Kidney (tissue), 14 donors: ENCODE measurements around the gene ZMYM2. TPM values are rescaled to one million over a fixed set of nuclear protein-coding genes. Genes with fewer than 3 reads are reported as not detected.

Source experiments
- DNase-seq, 5 donors: peaks; one replicate each; pipeline ENCODE4 v3.0.0-alpha.2; 2013 to 2020
- FAIRE-seq: peaks from 2 replicates; lab custom pipeline; 2012; peaks lifted over from hg19 to GRCh38; lab: Jason Lieb, UNC
- H3K27ac ChIP-seq, 2 donors: one replicate each; pipeline ENCODE4 v1.7.0; 2013; ENCODE audit warnings: low read depth in 2 of 2, low read length in 2 of 2, inconsistent platforms in 1 of 2
- H3K27me3 ChIP-seq: one replicate; pipeline ENCODE4 v1.7.1; 2013; ENCODE audit warnings: low read length, inconsistent platforms; ENCODE audit not compliant: control insufficient read depth, insufficient read depth
- H3K36me3 ChIP-seq, 3 donors: one replicate each; pipeline versions ENCODE4 v1.7.0 to v1.7.1; 2013; ENCODE audit warnings: low read length in 3 of 3, control low read depth in 1 of 3, inconsistent platforms in 1 of 3; ENCODE audit not compliant: insufficient read depth in 3 of 3, control insufficient read depth in 2 of 3
- H3K4me1 ChIP-seq, 3 donors: one replicate each; pipeline versions ENCODE4 v1.7.0 to v1.7.1; 2013; ENCODE audit warnings: low read length in 3 of 3, inconsistent platforms in 1 of 3, low read depth in 1 of 3; ENCODE audit not compliant: control insufficient read depth in 2 of 3, insufficient read depth in 2 of 3
- H3K4me3 ChIP-seq, 3 donors: one replicate each; pipeline versions ENCODE4 v1.7.0 to v1.8.1; 2013; ENCODE audit warnings: low read length in 3 of 3, control low read depth in 1 of 3, inconsistent platforms in 1 of 3
- H3K9ac ChIP-seq, 3 donors: one replicate each; pipeline versions ENCODE4 v1.7.0 to v1.7.1; 2013; ENCODE audit warnings: low read length in 3 of 3, control low read depth in 1 of 3, inconsistent platforms in 1 of 3
- H3K9me3 ChIP-seq, 3 donors: one replicate each; pipeline versions ENCODE4 v1.7.0 to v1.7.1; 2013; ENCODE audit warnings: low read length in 3 of 3, control low read depth in 1 of 3, inconsistent platforms in 1 of 3; ENCODE audit not compliant: control insufficient read depth in 2 of 3, insufficient read depth in 1 of 3
- CTCF ChIP-seq: IDR thresholded peaks from 3 replicates; pipeline ENCODE4 v1.5.1; 2012; ENCODE audit warnings: mild to moderate bottlenecking, moderate library complexity, borderline replicate concordance; ENCODE audit not compliant: insufficient read depth; ENCODE audit errors: extremely low read depth
- intact Hi-C: fragments of 100-400 bp; cut with DNase I; formaldehyde crosslinking; loops from one replicate; pipeline ENCODE4 v1.11.1; 2022
- polyA plus RNA-seq: library from polyadenylated mRNA; stranded (reverse); fragments of 350-450 nt; fragmentation: Illumina TruSeq; extraction: RNeasy Lipid Tissue Mini Kit (QIAGEN cat#74804); gene quantifications from one replicate; pipeline ENCODE4 v1.2.3, GENCODE V29; 2014; ENCODE audit warnings: low read depth, low replicate concordance; ENCODE audit not compliant: insufficient read depth
- total RNA-seq: library from RNA; stranded (reverse); fragmentation: NEBNext Ultra II Directional; extraction: Animal tissue kit (Norgen Biotek cat#: 25700); gene quantifications from one replicate; pipeline ENCODE4 v1.2.1, GENCODE V29; 2021
- donor health status: control.
- donor health status: control.
- donor health status: control.
- donor health status: control.
- donor health status: control.
- donor health status: DM: yes; HTN: yes; CAD: no.
- donor health status: Normal renal cell carcinoma (clear cell type).

The ZMYM2 gene
- total and polyA plus RNA-seq, 2 donors from 2014 or later: 22.7 to 81.3 TPM

GRCh38 chr13:19978831-19979437, 20.4 kb downstream of the ZMYM2 start:
- FAIRE-seq (no peak), DNase-seq (no peak)
- Histone ChIP-seq H3K27me3 (no peaks in the 10 kb centered on the region), H3K4me1 (no peaks in the 10 kb centered on the region), H3K27ac (no peak overlapping the region), H3K4me3 (no peak overlapping the region), H3K36me3 (peaks cover 3 to 14% (median 13%) of the 10 kb centered on the region in 3 donors), H3K9ac (no peak overlapping the region), H3K9me3 (peaks cover 0 to 9% (median 2%) of the 10 kb centered on the region in 3 donors)
- intact Hi-C loops: no loop called here
- TF ChIP-seq CTCF: no peak

GRCh38 chr13:19981685-19982238, 23.2 kb downstream of the ZMYM2 start:
- Histone ChIP-seq H3K27me3 (no peaks in the 10 kb centered on the region), H3K27ac (no peak overlapping the region), H3K4me1 (peaks cover 0 to 4% (median 0%) of the 10 kb centered on the region in 3 donors), H3K9me3 (peaks cover 0 to 9% (median 0%) of the 10 kb centered on the region in 3 donors), H3K4me3 (no peak overlapping the region), H3K9ac (no peak overlapping the region), H3K36me3 (peaks cover 2 to 10% (median 4%) of the 10 kb centered on the region in 3 donors)
- intact Hi-C loops: no loop called here
- no peak for DNase-seq
- FAIRE-seq: no peak
- TF ChIP-seq CTCF: no peak

GRCh38 chr13:19982447-19983043, 24.0 kb downstream of the ZMYM2 start:
- TF ChIP-seq CTCF: no peak
- H3K4me3 ChIP-seq: no peak overlapping the region
- no peak for FAIRE-seq
- H3K4me1 ChIP-seq: peaks cover 0 to 4% (median 0%) of the 10 kb centered on the region in 3 donors
- no peak overlapping the region for H3K9ac ChIP-seq
- intact Hi-C loops: no loop called here
- H3K9me3 ChIP-seq: peaks cover 0 to 9% (median 0%) of the 10 kb centered on the region in 3 donors
- peaks cover 2 to 10% (median 4%) of the 10 kb centered on the region in 3 donors for H3K36me3 ChIP-seq
- no peaks in the 10 kb centered on the region for H3K27me3 ChIP-seq
- no peak for DNase-seq
- H3K27ac ChIP-seq: no peak overlapping the region
